Esophagus squamous epithelium (tissue), 5 donors: ENCODE data around the gene CEP170. TPM values are rescaled to one million over a fixed set of nuclear protein-coding genes. Genes with fewer than 3 reads are reported as not detected.
"Not testable (repeated sequence)": the region's sequence is repeated elsewhere in the genome, so short reads cannot be mapped to it uniquely, and the experiment has no call there.

Experiments used
- DNase-seq: peaks from one replicate; lab custom pipeline; 2025; lab: John Stamatoyannopoulos, UW
- H3K27ac ChIP-seq, 4 donors: fragments of 200-600 bp; sonication (generic); one replicate each; pipeline ENCODE4 v1.5.1; 2016 to 2019; ENCODE audit warnings: mild to moderate bottlenecking in 1 of 4
- H3K27me3 ChIP-seq, 4 donors: fragments of 200-600 bp; sonication (generic); 1 replicate in 3 of 4; 2 replicates in 1 of 4; pipeline versions ENCODE4 v1.5.1 to v1.6.0; 2017 to 2021; ENCODE audit warnings: antibody characterized with exemption in 1 of 4
- H3K36me3 ChIP-seq, 3 donors: fragments of 200-600 bp; sonication (generic); one replicate each; pipeline ENCODE4 v1.5.1; 2016 to 2019
- H3K4me1 ChIP-seq, 3 donors: fragments of 200-600 bp; sonication (generic); one replicate each; pipeline ENCODE4 v1.5.1; 2017 to 2019
- H3K4me3 ChIP-seq, 4 donors: fragments of 200-600 bp; sonication (generic); 1 replicate in 3 of 4; 2 replicates in 1 of 4; pipeline ENCODE4 v1.5.1; 2016 to 2019; ENCODE audit warnings: mild to moderate bottlenecking in 2 of 4, moderate library complexity in 1 of 4
- H3K9me3 ChIP-seq, 3 donors: fragments of 200-600 bp; sonication (generic); one replicate each; pipeline ENCODE4 v1.5.1; 2016 to 2019
- CTCF ChIP-seq, 6 experiments: fragments of 450-650 bp in 4 of 6; fragments of 200-600 bp in 2 of 6; sonication (generic) in 2 of 6; IDR thresholded peaks; one replicate each; pipeline ENCODE4 v1.5.1; 2016 to 2019; ENCODE audit warnings: antibody characterized with exemption in 6 of 6, mild to moderate bottlenecking in 4 of 6, moderate library complexity in 4 of 6
- WGBS, 2 donors: methylation state at CpG; one replicate each; pipeline ENCODE4 v1.1.5; 2018; 5-methylcytosine and 5-hydroxymethylcytosine counted together
- intact Hi-C: fragments of 100-400 bp; cut with DNase I; formaldehyde crosslinking; loops from one replicate; pipeline ENCODE4 v1.15.0; 2022
- small RNA-seq, 4 donors: library from RNA; depleted of rRNA; stranded (forward); fragments of <200 nt; gene quantifications; one replicate each; pipeline ENCODE3, GENCODE V24; 2016
- total RNA-seq, 4 donors: library from RNA; depleted of rRNA; stranded (reverse); fragments of >200 nt; gene quantifications; one replicate each; pipeline ENCODE4 v1.1.0, GENCODE V29; 2016
- donor health status: DM: yes; HTN: yes; CAD: no.

CEP170 gene
- total RNA-seq, 4 donors from 2014 or later = 10.4 to 19.5 (median 11.4) TPM

DNA sequence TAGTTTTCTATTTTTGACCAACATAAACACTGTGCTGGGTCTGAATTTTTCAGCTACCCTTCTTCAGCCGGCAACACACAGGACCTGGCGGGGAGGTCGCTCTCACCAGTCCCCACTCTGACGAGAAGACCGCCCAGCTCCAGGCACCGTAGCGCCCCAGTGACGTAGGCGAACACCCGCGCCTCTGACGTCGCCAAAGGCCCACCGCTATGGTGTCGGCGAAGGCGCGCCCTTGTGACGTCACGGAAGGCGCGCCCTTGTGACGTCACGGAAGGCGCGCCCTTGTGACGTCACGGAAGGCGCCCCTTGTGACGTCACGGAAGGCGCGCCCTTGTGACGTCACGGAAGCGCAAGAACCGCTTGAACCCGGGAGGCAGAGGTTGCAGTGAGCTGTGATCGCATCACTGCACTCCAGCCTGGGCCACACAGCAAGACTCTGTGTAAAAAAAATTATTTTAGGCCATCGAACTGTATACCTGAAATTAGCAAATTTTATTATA is 153.5 kb downstream of the CEP170 start:
- H3K27ac ChIP-seq, H3K27me3 ChIP-seq, H3K4me1 ChIP-seq, H3K36me3 ChIP-seq, H3K9me3 ChIP-seq, intact Hi-C loops, DNase-seq: not testable (repeated sequence)
- TF ChIP-seq CTCF (IDR thresholded peaks at IDR 0.05) = peak in 1 of 6 experiments; percentile 11
- 66 to 70% methylated on average over 6 to 7 of the region's 40 CpGs for WGBS, 2 donors
- H3K4me3 ChIP-seq = peak overlapping the region; percentile 14 to 52 (median 40)

DNA sequence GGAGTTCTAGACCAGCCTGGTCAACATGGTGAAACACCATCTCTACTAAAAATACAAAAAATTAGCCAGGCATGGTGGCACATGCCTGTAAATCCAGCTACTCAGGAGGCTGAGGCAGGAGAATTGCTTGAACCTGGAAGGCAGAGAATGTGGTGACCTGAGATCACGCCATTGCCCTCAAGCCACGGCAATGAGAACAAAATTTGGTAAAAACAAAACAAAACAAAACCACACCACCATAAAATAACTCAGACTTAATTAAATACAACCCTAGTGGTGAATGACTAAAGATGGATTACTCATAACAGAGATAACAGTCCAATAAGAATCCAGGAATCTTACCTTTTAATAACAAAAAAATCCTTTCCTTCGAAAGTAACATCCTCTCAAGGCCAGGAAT is 167.7 kb downstream of the CEP170 start:
- intact Hi-C loops, H3K4me1 ChIP-seq, DNase-seq, H3K9me3 ChIP-seq, H3K4me3 ChIP-seq, H3K27ac ChIP-seq, H3K27me3 ChIP-seq, H3K36me3 ChIP-seq: not testable (repeated sequence)
- 71 to 81% methylated on average over 3 of the region's 3 CpGs for WGBS, 2 donors

Small RNA genes within 50 kb of the gene (small RNA-seq; reads per million reads assigned to genes)
- 0 reads per million in 4 donors for gene RNU6-747P

Other genes starting within 250 kb of the CEP170 start
- gene SDCCAG8, start 760 bp upstream of the CEP170 start, total RNA-seq = 10 to 100 TPM; 17.5 to 37.6 (median 21.7) TPM